Mesendoderm (in vitro differentiated cells): ENCODE measurements around the gene DOCK11.

ENCODE experiments used
- DNase-seq: peaks from one replicate; pipeline ENCODE4 v3.0.0; 2013
- H2AK5ac ChIP-seq: 2 replicates; pipeline ENCODE4 v1.6.1; 2013; ENCODE audit warnings: low read length, inconsistent platforms
- H2BK120ac ChIP-seq: 2 replicates; pipeline ENCODE4 v1.6.1; 2013; ENCODE audit warnings: low read depth, mild to moderate bottlenecking, low read length, moderate library complexity, mixed read lengths
- H2BK15ac ChIP-seq: replicated peaks from 2 replicates; pipeline ENCODE4 v1.6.1; 2013; ENCODE audit warnings: low read depth, mild to moderate bottlenecking, moderate library complexity
- H2BK5ac ChIP-seq: 2 replicates; pipeline ENCODE4 v1.6.1; 2013; ENCODE audit warnings: low read length, inconsistent platforms
- H3K18ac ChIP-seq: 2 replicates; pipeline ENCODE4 v1.6.1; 2013; ENCODE audit warnings: mild to moderate bottlenecking, low read length, mixed read lengths
- H3K23ac ChIP-seq: one replicate; pipeline ENCODE4 v1.6.1; 2013; ENCODE audit warnings: low read length
- H3K27ac ChIP-seq: 2 replicates; pipeline ENCODE4 v1.5.1; 2013; ENCODE audit warnings: low read depth, mild to moderate bottlenecking, inconsistent platforms, low read length, moderate library complexity
- H3K27me3 ChIP-seq: 2 replicates; pipeline ENCODE4 v1.6.1; 2013; ENCODE audit warnings: low read length, control low read depth, mild to moderate bottlenecking, inconsistent platforms; ENCODE audit not compliant: insufficient read depth, poor library complexity
- H3K36me3 ChIP-seq: 2 replicates; pipeline ENCODE4 v1.6.1; 2013; ENCODE audit warnings: low read length, inconsistent platforms; ENCODE audit not compliant: control insufficient read depth, insufficient read depth
- H3K4ac ChIP-seq: one replicate; pipeline ENCODE4 v1.6.1; 2013; ENCODE audit warnings: low read depth, mild to moderate bottlenecking, low read length, moderate library complexity
- H3K4me1 ChIP-seq: 2 replicates; pipeline ENCODE4 v1.6.1; 2013; ENCODE audit warnings: low read depth, low read length, inconsistent platforms; ENCODE audit not compliant: control insufficient read depth
- H3K4me2 ChIP-seq: 2 replicates; pipeline ENCODE4 v1.6.1; 2013; ENCODE audit warnings: low read length
- H3K4me3 ChIP-seq: 2 replicates; pipeline ENCODE4 v1.5.1; 2013; ENCODE audit warnings: mild to moderate bottlenecking, low read length
- H3K56ac ChIP-seq: one replicate; pipeline ENCODE4 v1.6.1; 2013; ENCODE audit warnings: low read length
- H3K79me1 ChIP-seq: 2 replicates; pipeline ENCODE4 v1.6.1; 2013; ENCODE audit warnings: low read length, inconsistent platforms
- H3K79me2 ChIP-seq: 2 replicates; pipeline ENCODE4 v1.6.1; 2013; ENCODE audit warnings: mild to moderate bottlenecking, low read length; ENCODE audit not compliant: control insufficient read depth, insufficient read depth
- H3K9ac ChIP-seq: 2 replicates; pipeline ENCODE4 v1.6.1; 2013; ENCODE audit warnings: low read length, inconsistent platforms
- H4K5ac ChIP-seq: one replicate; pipeline ENCODE4 v1.6.1; 2013; ENCODE audit warnings: low read length
- H4K8ac ChIP-seq: one replicate; pipeline ENCODE4 v1.6.1; 2013; ENCODE audit warnings: low read depth, mild to moderate bottlenecking, control low read depth, low read length, moderate library complexity
- whole genome bisulfite sequencing: extraction: QIAGEN DNeasy Blood & Tissue Kit; methylation state at CpG from one replicate; pipeline ENCODE4 v1.1.7; 2013; ENCODE audit warnings: low lambda C conversion rate, missing lambda C conversion rate; ENCODE audit not compliant: insufficient coverage; ENCODE audit errors: extremely low coverage; 5-methylcytosine and 5-hydroxymethylcytosine counted together

Gene DOCK11

DNA sequence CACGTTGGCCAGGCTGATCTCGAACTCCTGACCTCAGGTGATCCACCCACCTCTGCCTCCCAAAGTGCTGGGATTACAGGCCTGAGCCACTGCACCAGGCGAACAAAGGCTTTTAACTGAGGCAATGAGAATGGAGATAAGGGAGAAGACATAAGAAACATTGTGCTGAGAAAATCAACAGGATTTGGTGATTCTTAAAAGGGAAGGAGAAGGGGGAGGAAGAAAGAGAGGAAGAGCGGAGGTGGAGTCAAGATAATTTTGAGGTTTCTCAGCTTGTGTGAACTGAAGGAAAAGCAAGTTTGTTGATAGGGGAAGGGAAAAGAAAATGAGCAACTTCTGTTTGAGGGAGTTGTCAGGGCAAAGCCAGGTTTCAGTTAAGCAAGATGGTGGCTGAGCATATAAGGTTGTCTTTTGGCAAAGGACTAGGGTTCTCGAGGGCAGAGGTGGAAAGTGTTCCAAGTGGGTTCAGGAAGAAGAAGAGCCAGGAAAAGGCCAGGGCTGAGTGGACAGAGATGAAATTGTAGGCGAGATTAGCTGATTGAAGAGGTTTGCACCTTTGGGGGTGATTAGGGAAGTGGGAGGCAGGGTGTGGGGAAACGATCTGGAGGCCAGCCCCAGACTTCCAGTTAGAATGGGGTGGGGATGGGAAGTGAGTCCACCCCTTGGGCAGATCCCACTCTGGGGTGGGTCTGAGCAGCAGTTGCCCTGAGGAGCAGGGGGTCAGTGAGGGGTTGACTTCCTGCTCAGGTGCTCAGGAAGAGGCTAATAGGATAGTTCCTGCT lies 7.8 kb downstream of the DOCK11 start:
- Histone ChIP-seq H2AK5ac (no peak overlapping the region), H3K56ac (no peak overlapping the region), H3K4me3 (no peak overlapping the region), H3K23ac (no peak overlapping the region), H2BK5ac (no peak overlapping the region), H4K8ac (no peak overlapping the region), H2BK120ac (no peak overlapping the region), H4K5ac (no peak overlapping the region), H3K4me1 (no peaks in the 10 kb centered on the region), H3K4ac (no peak overlapping the region), H3K18ac (no peak overlapping the region), H3K79me2 (no peaks in the 10 kb centered on the region), H3K9ac (no peak overlapping the region), H3K4me2 (no peak overlapping the region), H3K36me3 (no peaks in the 10 kb centered on the region), H3K79me1 (no peaks in the 10 kb centered on the region), H3K27me3 (no peaks in the 10 kb centered on the region), H2BK15ac (no peak overlapping the region), H3K27ac (no peak overlapping the region)
- WGBS, result 100% methylated on average over 1 of the region's 7 CpGs
- DNase-seq, result no peak

DNA sequence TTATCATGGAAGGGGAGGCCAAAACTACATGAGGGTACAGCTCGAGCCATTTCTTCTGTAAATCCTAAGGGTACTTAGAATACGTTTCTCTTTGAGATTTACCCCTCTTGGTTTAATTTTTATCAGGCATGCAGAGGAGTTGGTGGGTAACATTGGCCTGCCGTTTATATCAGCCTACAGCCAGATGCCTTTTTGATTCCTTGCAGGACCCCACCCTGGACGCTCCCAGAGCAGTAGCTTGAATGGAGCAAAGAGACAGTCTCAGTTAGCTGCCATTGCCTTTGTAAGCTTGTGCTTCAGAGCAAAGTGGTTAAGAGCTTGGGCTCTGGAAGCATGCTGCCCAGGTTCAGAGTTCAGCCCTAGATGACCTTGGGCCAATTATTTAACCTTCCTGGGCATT lies 9.0 kb downstream of the DOCK11 start:
- Histone ChIP-seq H4K8ac (no peak overlapping the region), H3K18ac (no peak overlapping the region)

DNA sequence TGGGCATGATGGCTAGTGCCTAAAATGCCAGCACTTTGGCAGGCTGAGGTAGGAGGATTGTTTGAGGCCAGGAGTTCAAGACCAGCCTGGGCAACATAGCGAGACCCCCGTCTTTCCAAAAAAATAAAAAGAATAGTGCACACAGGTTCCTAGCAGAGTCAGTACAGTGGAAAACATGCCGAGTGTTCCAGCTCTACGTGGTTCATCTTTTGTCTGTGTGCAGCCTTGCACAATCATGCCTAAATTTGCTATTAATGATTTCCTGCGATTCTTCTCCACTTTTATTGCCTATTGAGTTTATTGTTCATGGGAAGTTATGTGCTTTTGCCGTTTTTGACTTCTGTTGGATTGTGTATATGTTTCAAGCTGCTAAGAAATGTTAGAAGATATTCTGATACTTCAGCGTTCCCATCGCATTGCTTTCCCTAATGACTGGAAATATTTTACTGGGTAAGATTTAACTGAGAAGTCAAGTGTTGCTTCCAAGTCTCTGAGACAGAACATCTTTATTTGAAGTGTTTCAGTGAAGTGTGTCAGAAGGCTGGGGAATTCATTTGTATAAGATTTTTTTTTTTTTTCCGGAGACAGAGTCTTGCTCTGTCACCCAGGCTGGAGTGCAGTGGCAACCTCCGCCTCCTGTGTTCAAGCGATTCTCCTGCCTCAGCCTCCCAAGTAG lies 11.3 kb downstream of the DOCK11 start:
- no peaks in the 10 kb centered on the region for H3K27me3 ChIP-seq
- no peak overlapping the region for H3K4me2 ChIP-seq
- no peak overlapping the region for H2AK5ac ChIP-seq
- H3K18ac ChIP-seq, result no peak overlapping the region
- no peak overlapping the region for H2BK5ac ChIP-seq
- H3K79me1 ChIP-seq, result no peaks in the 10 kb centered on the region
- no peak overlapping the region for H3K56ac ChIP-seq
- no peak overlapping the region for H2BK15ac ChIP-seq
- H3K4me3 ChIP-seq, result no peak overlapping the region
- no CpG with 5 or more reads among the region's 11 CpGs for WGBS
- no peak overlapping the region for H3K23ac ChIP-seq
- H4K8ac ChIP-seq, result no peak overlapping the region
- no peaks in the 10 kb centered on the region for H3K79me2 ChIP-seq
- no peak overlapping the region for H3K9ac ChIP-seq
- H3K36me3 ChIP-seq, result no peaks in the 10 kb centered on the region
- no peak overlapping the region for H2BK120ac ChIP-seq
- H3K27ac ChIP-seq, result no peak overlapping the region
- no peak for DNase-seq
- H3K4ac ChIP-seq, result no peak overlapping the region
- no peak overlapping the region for H4K5ac ChIP-seq
- no peaks in the 10 kb centered on the region for H3K4me1 ChIP-seq

More for the DNA sequence above, 9.0 kb downstream of the DOCK11 start:
- Histone ChIP-seq H2AK5ac (no peak overlapping the region), H3K4ac (no peak overlapping the region), H3K79me1 (no peaks in the 10 kb centered on the region), H3K27me3 (no peaks in the 10 kb centered on the region), H3K36me3 (no peaks in the 10 kb centered on the region), H3K23ac (no peak overlapping the region), H2BK5ac (no peak overlapping the region), H3K4me1 (no peaks in the 10 kb centered on the region), H3K4me2 (no peak overlapping the region), H3K56ac (no peak overlapping the region), H3K9ac (no peak overlapping the region), H4K5ac (no peak overlapping the region), H3K4me3 (no peak overlapping the region), H2BK15ac (no peak overlapping the region), H3K79me2 (no peaks in the 10 kb centered on the region), H3K27ac (no peak overlapping the region), H2BK120ac (no peak overlapping the region)
- WGBS, result no CpG with 5 or more reads among the region's 4 CpGs
- DNase-seq, result no peak

DNA sequence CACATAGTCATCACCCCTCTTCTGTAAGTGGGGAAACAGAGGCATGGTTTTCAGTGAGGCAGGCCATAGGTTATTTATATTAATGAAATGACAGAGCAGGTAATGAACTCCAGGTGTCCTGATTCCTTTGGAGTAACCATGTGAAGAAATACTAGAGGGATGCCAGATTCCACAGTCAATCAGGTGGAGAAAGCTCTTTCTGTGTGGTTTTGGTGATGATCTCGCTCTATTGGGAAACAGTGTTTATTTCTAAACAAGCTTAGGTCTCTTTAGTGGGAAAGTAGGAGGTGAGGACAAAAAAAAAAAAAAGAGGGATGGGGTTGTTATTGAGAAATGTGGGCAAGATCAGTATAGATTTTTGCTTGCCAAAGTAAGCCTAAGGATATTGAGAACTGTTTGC lies 12.2 kb downstream of the DOCK11 start:
- Histone ChIP-seq H3K79me2 (no peaks in the 10 kb centered on the region), H2AK5ac (no peak overlapping the region), H3K23ac (no peak overlapping the region), H2BK120ac (no peak overlapping the region), H3K4ac (no peak overlapping the region), H3K27me3 (no peaks in the 10 kb centered on the region), H4K8ac (no peak overlapping the region), H3K36me3 (no peaks in the 10 kb centered on the region), H3K4me3 (no peak overlapping the region), H2BK5ac (no peak overlapping the region), H3K79me1 (no peaks in the 10 kb centered on the region), H4K5ac (no peak overlapping the region), H3K18ac (no peak overlapping the region), H3K56ac (no peak overlapping the region), H2BK15ac (no peak overlapping the region), H3K27ac (no peak overlapping the region), H3K4me2 (no peak overlapping the region), H3K4me1 (no peaks in the 10 kb centered on the region), H3K9ac (no peak overlapping the region)
- no CpG with 5 or more reads among the region's 1 CpG for WGBS
- no peak for DNase-seq

DNA sequence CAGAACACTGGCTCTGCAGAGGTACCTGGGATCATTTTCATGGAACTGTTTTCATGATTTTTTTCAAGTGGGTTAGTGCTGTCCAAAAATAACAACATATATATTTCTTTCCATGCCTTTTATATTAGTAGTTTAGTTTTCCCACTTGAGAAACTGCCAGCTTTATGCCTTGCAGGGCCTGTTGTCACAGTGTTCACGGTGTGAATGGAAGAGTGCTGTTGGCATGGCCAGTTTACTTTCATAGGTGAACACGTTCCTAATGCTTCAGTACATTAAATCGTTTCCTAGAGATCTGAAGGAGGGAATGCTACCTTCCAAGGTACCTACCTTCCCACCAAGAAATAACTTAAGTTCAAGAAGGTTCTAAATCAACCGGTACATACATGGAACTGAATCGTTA lies 12.6 kb downstream of the DOCK11 start:
- Histone ChIP-seq H3K36me3 (no peaks in the 10 kb centered on the region), H3K27ac (no peak overlapping the region), H2BK120ac (no peak overlapping the region), H2BK15ac (no peak overlapping the region), H3K79me1 (no peaks in the 10 kb centered on the region), H2BK5ac (no peak overlapping the region), H3K79me2 (no peaks in the 10 kb centered on the region), H3K4me3 (no peak overlapping the region), H3K4me2 (no peak overlapping the region), H3K9ac (no peak overlapping the region), H4K5ac (no peak overlapping the region), H2AK5ac (no peak overlapping the region), H3K56ac (no peak overlapping the region), H4K8ac (no peak overlapping the region), H3K23ac (no peak overlapping the region), H3K27me3 (no peaks in the 10 kb centered on the region), H3K18ac (no peak overlapping the region), H3K4ac (no peak overlapping the region), H3K4me1 (no peaks in the 10 kb centered on the region)
- DNase-seq, result no peak
- WGBS, result no CpG with 5 or more reads among the region's 5 CpGs
